GM12878 (cell line): ENCODE data around the gene KNSTRN.

Source experiments
- BMI1 ChIP-seq: fragments of 450-650 bp; IDR thresholded peaks from 2 replicates; pipeline ENCODE4 v1.6.1; 2016; ENCODE audit warnings: mild to moderate bottlenecking, moderate library complexity, borderline replicate concordance
- CTCF ChIP-seq, 3 experiments: IDR thresholded peaks in 2 of 3; conservative IDR thresholded peaks in 1 of 3; 2 replicates each; pipeline ENCODE4 v1.5.1; 2011; ENCODE audit warnings: low read depth in 3 of 3, low read length in 3 of 3, mild to moderate bottlenecking in 3 of 3, control low read depth in 2 of 3, moderate library complexity in 2 of 3, inconsistent platforms in 1 of 3, mixed read lengths in 1 of 3; ENCODE audit not compliant: control insufficient read depth in 2 of 3, insufficient read depth in 1 of 3; ENCODE audit errors: extremely low read depth in 1 of 3
- EZH2 ChIP-seq: IDR thresholded peaks from 2 replicates; pipeline ENCODE4 v1.6.1; 2012; ENCODE audit warnings: low read depth, mild to moderate bottlenecking, control low read depth, inconsistent platforms, low read length, borderline replicate concordance; ENCODE audit not compliant: control insufficient read depth
- KDM1A ChIP-seq: fragments of 200-600 bp; sonication (generic); IDR thresholded peaks from 2 replicates; pipeline ENCODE4 v1.6.1; 2016; ENCODE audit warnings: borderline replicate concordance
- POLR2A ChIP-seq: IDR thresholded peaks from 2 replicates; pipeline ENCODE4 v1.6.1; 2011; ENCODE audit warnings: low read depth, mild to moderate bottlenecking, low read length
- POLR2AphosphoS5 ChIP-seq: IDR thresholded peaks from 2 replicates; pipeline ENCODE4 v1.6.1; 2011; ENCODE audit warnings: mild to moderate bottlenecking, low read length, inconsistent platforms
- REST ChIP-seq: IDR thresholded peaks from 2 replicates; pipeline ENCODE4 v1.6.1; 2012; ENCODE audit warnings: mild to moderate bottlenecking, low read depth, low read length
- STAT3 ChIP-seq: IDR thresholded peaks from 2 replicates; pipeline ENCODE4 v1.6.1; 2011; ENCODE audit warnings: low read depth, low read length, improper control_type of control experiment
- TCF7 ChIP-seq: IDR thresholded peaks from 2 replicates; pipeline ENCODE4 v1.6.1; 2014; ENCODE audit warnings: antibody characterized with exemption, borderline replicate concordance

- TF ChIP-seq POLR2A (no peak), CTCF (IDR thresholded peaks at IDR 0.05 in 2 of 3, conservative IDR thresholded peaks at IDR 0.05 in 1 of 3; ENCODE audit: control insufficient read depth in 2 of 3, extremely low read depth in 1 of 3, insufficient read depth in 1 of 3, low read depth in 3 of 3, low read length in 3 of 3) (no peak), KDM1A (no peak), TCF7 (no peak), REST (no peak), STAT3 (no peak), EZH2 (no peak), BMI1 (no peak), POLR2AphosphoS5 (no peak)
These were observed 26.4 kb upstream of the KNSTRN start for GRCh38 chr15:40355976-40356585.
